Karpas-422 (cell line): ENCODE measurements around the gene TIAM1. TPM values are rescaled to one million over a fixed set of nuclear protein-coding genes. Genes with fewer than 3 reads are reported as not detected.

ENCODE experiments used
- DNase-seq: peaks from one replicate; pipeline ENCODE4 v3.0.0-alpha.2; 2015
- H2AFZ ChIP-seq: fragments of 200-600 bp; sonication (generic); 2 replicates; pipeline ENCODE4 v1.6.1; 2014; ENCODE audit warnings: antibody characterized with exemption, low read length, mixed read lengths
- H3K27ac ChIP-seq: fragments of 200-600 bp; sonication (generic); 2 replicates; pipeline ENCODE4 v1.5.1; 2014; ENCODE audit warnings: mild to moderate bottlenecking, low read length, moderate library complexity
- H3K27me3 ChIP-seq: fragments of 200-600 bp; sonication (generic); 2 replicates; pipeline ENCODE4 v1.6.1; 2014; ENCODE audit warnings: low read length, mixed read lengths
- H3K36me3 ChIP-seq: fragments of 200-600 bp; sonication (generic); 2 replicates; pipeline ENCODE4 v1.6.1; 2014; ENCODE audit warnings: low read length, mixed read lengths; ENCODE audit not compliant: insufficient read depth
- H3K4me1 ChIP-seq: fragments of 200-600 bp; sonication (generic); 2 replicates; pipeline ENCODE4 v1.6.1; 2014; ENCODE audit warnings: mild to moderate bottlenecking, low read length, mixed read lengths
- H3K4me2 ChIP-seq: fragments of 200-600 bp; sonication (generic); 2 replicates; pipeline ENCODE4 v1.6.1; 2014; ENCODE audit warnings: low read length, low read depth, mild to moderate bottlenecking; ENCODE audit not compliant: poor library complexity, severe bottlenecking
- H3K4me3 ChIP-seq: fragments of 200-600 bp; sonication (generic); 2 replicates; pipeline ENCODE4 v1.5.1; 2014; ENCODE audit warnings: mild to moderate bottlenecking, antibody characterized with exemption, low read length, mixed read lengths
- H3K79me2 ChIP-seq: fragments of 200-600 bp; sonication (generic); 2 replicates; pipeline ENCODE4 v1.6.1; 2014; ENCODE audit warnings: mild to moderate bottlenecking, low read length, mixed read lengths
- H3K9ac ChIP-seq: fragments of 200-600 bp; sonication (generic); 2 replicates; pipeline ENCODE4 v1.6.0; 2014; ENCODE audit warnings: low read length
- H3K9me2 ChIP-seq: fragments of 200-600 bp; sonication (generic), shearing (Covaris generic); replicated peaks from 2 replicates; pipeline ENCODE4 v1.6.0; 2014; ENCODE audit warnings: mild to moderate bottlenecking, low read length, moderate library complexity; ENCODE audit not compliant: insufficient read depth
- H3K9me3 ChIP-seq: fragments of 300-700, 200-600 bp; sonication (generic); 2 replicates; pipeline ENCODE4 v1.6.1; 2014; ENCODE audit warnings: low read length, mixed read lengths
- H4K20me1 ChIP-seq: fragments of 200-600 bp; sonication (generic); 2 replicates; pipeline ENCODE4 v1.6.1; 2014; ENCODE audit warnings: mild to moderate bottlenecking, antibody characterized with exemption, low read length, low read depth; ENCODE audit not compliant: insufficient read depth
- total RNA-seq: library from RNA; depleted of rRNA; stranded (reverse); fragments of >200 nt; shearing (Covaris generic); gene quantifications from 2 replicates; pipeline ENCODE4 v1.2.3, GENCODE V29; 2014; ENCODE audit warnings: low replicate concordance

TIAM1 gene
- total RNA-seq, 1 experiment from 2014 or later = 0.63 TPM

DNA sequence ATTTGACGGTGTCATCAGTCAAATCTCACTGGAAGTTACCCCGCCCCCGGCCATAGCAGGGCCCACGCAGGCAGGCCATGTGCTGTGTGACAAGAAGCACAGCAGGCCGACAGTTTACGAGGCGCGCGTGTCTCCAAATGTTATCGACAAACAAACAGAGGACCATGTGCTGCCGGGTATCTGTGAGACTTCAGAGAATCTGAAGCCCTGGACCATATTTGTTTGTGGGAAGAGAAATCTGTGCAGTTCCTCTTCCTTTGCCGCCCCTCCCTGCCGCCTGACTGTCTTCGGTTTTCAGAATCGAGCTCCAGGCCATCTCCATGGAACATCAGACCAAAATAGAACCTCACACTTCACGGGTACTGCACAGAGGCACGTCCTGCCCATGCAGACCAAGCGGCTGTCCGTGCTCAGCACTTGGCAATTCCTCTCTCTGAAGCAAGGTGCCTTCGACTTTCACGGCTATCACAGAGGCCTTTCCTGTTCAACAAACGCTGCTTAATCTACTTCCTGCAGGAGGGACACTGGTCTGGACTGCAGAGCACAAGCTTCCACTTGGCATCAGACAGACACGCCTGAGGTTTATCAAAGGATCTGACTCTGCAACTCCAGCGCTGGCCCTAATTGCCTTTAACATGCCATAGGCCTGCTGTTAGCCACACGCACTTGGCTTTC is 170.0 kb downstream of the TIAM1 start:
- no peak overlapping the region for H2AFZ ChIP-seq

DNA sequence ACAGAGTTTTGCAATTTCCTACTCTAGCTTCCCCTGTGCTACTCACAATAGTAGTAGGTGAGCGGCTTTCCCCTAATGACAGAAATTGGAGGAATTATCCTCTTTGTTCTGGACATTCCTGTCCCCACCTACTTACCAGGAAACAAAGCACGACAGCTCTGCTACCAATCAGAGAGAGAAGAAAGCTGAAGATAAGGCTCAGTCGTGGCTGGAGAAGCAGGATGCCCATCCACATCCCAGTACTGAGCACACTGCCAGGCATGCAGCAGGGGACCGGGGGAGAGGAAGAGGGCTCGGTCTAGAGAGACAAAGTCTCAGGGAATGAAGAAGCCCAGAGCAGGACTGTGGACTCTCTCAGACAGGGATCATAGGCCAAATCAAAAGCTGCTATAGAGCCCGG is 171.7 kb downstream of the TIAM1 start:
- no peak for DNase-seq
- Histone ChIP-seq H3K27ac (no peak overlapping the region), H3K9ac (no peak overlapping the region), H3K4me3 (no peak overlapping the region), H3K4me1 (no peaks in the 10 kb centered on the region), H3K36me3 (no peaks in the 10 kb centered on the region), H3K27me3 (no peaks in the 10 kb centered on the region), H3K79me2 (no peaks in the 10 kb centered on the region), H4K20me1 (no peaks in the 10 kb centered on the region), H2AFZ (no peak overlapping the region), H3K9me3 (no peaks in the 10 kb centered on the region), H3K4me2 (no peak overlapping the region), H3K9me2 (no peaks in the 10 kb centered on the region)

More for the DNA sequence above, 170.0 kb downstream of the TIAM1 start:
- Histone ChIP-seq H4K20me1 (no peaks in the 10 kb centered on the region), H3K27ac (no peak overlapping the region), H3K9me2 (no peaks in the 10 kb centered on the region), H3K4me1 (no peaks in the 10 kb centered on the region), H3K27me3 (no peaks in the 10 kb centered on the region), H3K4me2 (no peak overlapping the region), H3K9me3 (no peaks in the 10 kb centered on the region), H3K36me3 (no peaks in the 10 kb centered on the region), H3K4me3 (no peak overlapping the region), H3K9ac (no peak overlapping the region), H3K79me2 (no peaks in the 10 kb centered on the region)
- no peak for DNase-seq

DNA sequence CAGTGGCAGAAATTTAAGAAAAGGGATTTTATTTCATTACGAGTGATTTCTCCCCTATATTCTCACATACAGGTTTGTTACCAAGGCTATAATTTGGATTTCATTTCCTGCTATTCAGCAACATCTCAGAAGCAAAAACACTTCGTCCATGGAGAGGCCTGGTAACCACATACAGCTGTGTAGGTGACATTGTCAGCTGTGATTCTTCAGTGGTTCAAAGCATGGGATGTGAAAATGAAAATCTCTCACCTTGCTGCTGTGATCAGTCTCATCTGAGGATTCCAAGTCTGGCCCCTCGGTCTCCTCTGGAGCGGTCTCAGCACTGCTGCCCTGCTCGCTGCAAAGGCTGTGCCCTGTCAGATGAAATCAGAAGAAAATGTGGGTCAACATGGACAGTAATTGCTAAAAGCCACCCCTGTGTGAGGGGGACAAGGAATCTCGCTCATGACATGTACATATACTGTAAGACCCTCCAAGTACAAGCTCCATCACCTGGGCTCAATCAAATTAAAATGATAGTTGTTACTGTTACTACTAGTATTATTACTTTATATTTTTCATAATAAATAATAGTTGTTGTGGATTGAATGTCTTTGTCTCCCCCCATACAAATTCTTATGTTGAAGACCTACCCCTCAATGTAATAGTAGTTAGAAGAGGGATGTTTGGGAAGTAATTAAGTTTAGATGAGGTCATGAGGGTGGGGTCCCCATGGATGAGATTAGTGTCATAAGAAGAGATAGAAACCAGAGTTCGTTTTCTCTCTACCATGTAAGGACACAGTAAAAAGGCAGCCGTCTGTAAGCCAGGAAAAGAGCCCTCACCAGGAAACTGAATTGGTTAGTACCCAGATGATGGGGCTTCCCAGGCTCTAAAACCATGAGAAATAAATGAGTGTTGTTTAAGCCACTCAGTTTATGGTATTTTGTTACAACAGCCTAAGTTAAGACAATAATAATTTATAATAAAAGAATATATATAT is 179.1 kb downstream of the TIAM1 start:
- no peak overlapping the region for H3K9ac ChIP-seq
- no peaks in the 10 kb centered on the region for H3K9me2 ChIP-seq
- no peaks in the 10 kb centered on the region for H3K27me3 ChIP-seq
- H3K9me3 ChIP-seq = no peaks in the 10 kb centered on the region
- no peaks in the 10 kb centered on the region for H4K20me1 ChIP-seq
- H3K36me3 ChIP-seq = no peaks in the 10 kb centered on the region
- H2AFZ ChIP-seq = no peak overlapping the region
- H3K4me1 ChIP-seq = no peaks in the 10 kb centered on the region
- H3K4me3 ChIP-seq = no peak overlapping the region
- no peak for DNase-seq
- no peak overlapping the region for H3K4me2 ChIP-seq
- no peak overlapping the region for H3K27ac ChIP-seq
- H3K79me2 ChIP-seq = no peaks in the 10 kb centered on the region

DNA sequence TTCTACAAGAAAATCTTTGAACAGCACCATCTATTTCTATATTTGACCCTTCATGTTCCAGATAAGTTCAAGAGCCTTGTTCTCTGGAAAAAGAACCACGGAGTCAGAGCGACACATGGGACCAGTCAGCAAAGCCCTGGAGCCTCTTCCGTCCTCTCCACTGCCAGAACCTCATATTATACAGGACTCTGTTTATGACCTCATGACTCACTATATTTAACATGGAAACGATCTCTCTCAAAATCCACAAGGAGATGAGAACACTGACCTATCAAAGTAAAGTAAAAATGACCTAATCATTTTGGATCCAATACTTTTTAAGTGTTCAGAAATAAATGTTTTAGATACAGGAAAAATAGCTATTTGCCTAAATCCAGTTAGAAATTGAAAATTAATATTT is 181.2 kb downstream of the TIAM1 start:
- no peaks in the 10 kb centered on the region for H3K4me1 ChIP-seq
- no peak overlapping the region for H3K4me2 ChIP-seq
- no peaks in the 10 kb centered on the region for H3K27me3 ChIP-seq
- no peaks in the 10 kb centered on the region for H3K36me3 ChIP-seq
- H3K9me2 ChIP-seq = no peaks in the 10 kb centered on the region
- H3K79me2 ChIP-seq = no peaks in the 10 kb centered on the region
- no peak overlapping the region for H3K9ac ChIP-seq
- no peak overlapping the region for H2AFZ ChIP-seq
- DNase-seq = no peak
- H4K20me1 ChIP-seq = no peaks in the 10 kb centered on the region
- no peaks in the 10 kb centered on the region for H3K9me3 ChIP-seq
- H3K27ac ChIP-seq = no peak overlapping the region
- no peak overlapping the region for H3K4me3 ChIP-seq

DNA sequence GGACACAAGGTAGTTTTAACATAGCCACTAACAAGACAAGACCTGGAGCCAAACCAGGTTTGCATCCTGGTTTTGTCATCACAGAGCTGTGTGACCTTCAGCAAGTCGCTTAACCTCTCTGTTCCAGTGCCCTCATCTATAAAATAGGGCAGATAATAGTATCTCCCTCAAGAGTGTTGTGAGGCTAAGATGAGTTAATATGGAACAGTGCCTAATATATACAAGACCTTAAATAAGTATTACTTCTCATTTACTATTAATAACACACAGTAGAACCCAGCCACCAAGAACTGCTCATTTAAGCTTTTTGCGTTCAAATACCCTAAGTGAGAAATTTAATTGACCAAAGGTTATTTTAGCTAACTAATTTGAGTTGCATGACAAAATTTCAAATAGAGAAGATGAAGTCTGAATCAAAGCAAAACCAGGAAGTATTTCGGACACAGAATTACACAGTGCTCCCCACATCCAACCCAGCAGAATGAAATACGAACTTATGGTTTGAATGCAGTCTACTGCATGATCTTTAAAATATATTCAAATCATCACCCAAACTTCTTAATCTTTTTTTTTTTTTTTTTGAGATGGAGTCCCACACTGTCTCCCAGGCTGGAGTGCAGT is 181.9 kb downstream of the TIAM1 start:
- H3K4me2 ChIP-seq = no peak overlapping the region
- no peaks in the 10 kb centered on the region for H3K9me3 ChIP-seq
- H3K9me2 ChIP-seq = no peaks in the 10 kb centered on the region
- H3K27ac ChIP-seq = no peak overlapping the region
- H3K27me3 ChIP-seq = no peaks in the 10 kb centered on the region
- H3K4me3 ChIP-seq = no peak overlapping the region
- H3K4me1 ChIP-seq = no peaks in the 10 kb centered on the region
- H3K79me2 ChIP-seq = no peaks in the 10 kb centered on the region
- no peaks in the 10 kb centered on the region for H3K36me3 ChIP-seq
- no peaks in the 10 kb centered on the region for H4K20me1 ChIP-seq
- no peak for DNase-seq
- no peak overlapping the region for H2AFZ ChIP-seq
- H3K9ac ChIP-seq = no peak overlapping the region

DNA sequence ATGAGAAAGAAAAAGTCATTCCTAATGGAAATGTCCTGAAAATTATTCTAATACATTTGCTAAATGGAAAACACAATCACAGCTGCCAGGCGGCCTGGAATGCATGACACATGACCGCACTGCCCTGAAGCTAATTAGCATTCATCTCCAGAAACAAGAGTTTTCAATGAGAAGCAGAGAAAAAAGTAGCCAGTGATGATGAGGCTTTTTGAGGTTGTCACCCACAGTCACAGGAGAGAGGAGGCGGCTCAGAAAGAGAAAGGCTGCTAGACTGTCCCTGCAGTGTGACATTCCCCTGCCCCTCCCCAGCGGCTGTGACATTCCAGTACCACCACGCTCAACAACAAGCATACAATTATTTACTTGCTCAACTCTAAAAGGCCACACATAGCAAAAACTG is 182.9 kb downstream of the TIAM1 start:
- Histone ChIP-seq H3K36me3 (no peaks in the 10 kb centered on the region), H3K4me3 (no peak overlapping the region), H3K27me3 (no peaks in the 10 kb centered on the region), H2AFZ (no peak overlapping the region), H3K9me2 (no peaks in the 10 kb centered on the region), H3K79me2 (no peaks in the 10 kb centered on the region), H3K4me1 (no peaks in the 10 kb centered on the region), H3K4me2 (no peak overlapping the region), H4K20me1 (no peaks in the 10 kb centered on the region), H3K9ac (no peak overlapping the region), H3K27ac (no peak overlapping the region), H3K9me3 (no peaks in the 10 kb centered on the region)
- DNase-seq = no peak

DNA sequence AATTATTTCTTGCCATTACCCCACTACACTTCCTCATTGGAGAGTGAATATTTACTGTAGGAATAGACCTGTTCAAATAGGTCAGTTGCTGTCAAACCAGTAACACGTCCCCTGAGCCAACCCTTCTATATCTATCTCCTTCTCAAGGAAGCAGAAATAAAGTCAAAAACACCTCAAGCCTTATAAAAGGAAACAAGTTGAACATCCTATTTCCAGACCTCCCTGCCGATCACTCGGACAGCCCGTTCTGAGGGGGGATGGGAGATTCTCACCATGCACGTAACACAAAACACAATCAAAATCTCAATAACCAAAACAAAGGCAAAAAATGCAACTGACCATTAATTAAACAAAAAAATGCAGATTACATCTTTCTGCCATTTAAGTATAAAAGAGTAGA is 184.3 kb downstream of the TIAM1 start:
- Histone ChIP-seq H3K4me2 (no peak overlapping the region), H2AFZ (no peak overlapping the region), H3K36me3 (no peaks in the 10 kb centered on the region), H3K4me1 (no peaks in the 10 kb centered on the region), H3K79me2 (no peaks in the 10 kb centered on the region), H3K27ac (no peak overlapping the region), H3K27me3 (no peaks in the 10 kb centered on the region), H3K4me3 (no peak overlapping the region), H3K9me2 (no peaks in the 10 kb centered on the region), H4K20me1 (no peaks in the 10 kb centered on the region), H3K9me3 (no peaks in the 10 kb centered on the region), H3K9ac (no peak overlapping the region)
- no peak for DNase-seq
